ENCODE data around the gene PPP3R1. TPM values are rescaled to one million over a fixed set of nuclear protein-coding genes. Genes with fewer than 3 reads are reported as not detected.

PPP3R1 gene
- total RNA-seq, 1 donor from 2014 or later = 77.3 TPM

DNA sequence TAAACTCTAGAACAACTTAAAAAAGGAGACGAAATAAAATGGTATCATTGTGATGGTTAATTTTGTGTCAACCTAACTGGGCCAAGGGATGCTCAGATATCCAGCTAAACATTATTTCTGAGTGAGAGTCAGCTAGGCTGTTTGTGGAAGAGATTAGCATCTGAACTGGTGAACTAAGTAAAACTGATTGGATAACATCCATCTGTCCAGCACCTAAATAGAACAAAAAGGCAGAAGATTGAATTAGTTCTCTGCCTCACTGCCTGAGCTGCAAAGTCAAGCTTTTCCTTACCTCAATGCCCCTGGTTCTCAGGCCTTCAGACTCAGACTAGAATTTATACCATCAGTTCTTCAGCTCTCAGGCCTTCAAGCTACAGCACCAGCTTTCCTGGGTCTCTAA, 30.0 kb downstream of the PPP3R1 start:
- DNase-seq (ENCODE audit: low spot score) = no peak
- H3K9me3 Mint-ChIP-seq = no peaks in the 10 kb centered on the region
- H3K27me3 Mint-ChIP-seq (ENCODE audit: low read depth) = no peaks in the 10 kb centered on the region
- intact Hi-C loops (cut with micrococcal nuclease) = no loop called here
- H3K4me3 Mint-ChIP-seq (ENCODE audit: low read depth) = no peak overlapping the region
- H3K27ac Mint-ChIP-seq = no peak overlapping the region
- peaks cover 54% of the 10 kb centered on the region for H3K4me1 Mint-ChIP-seq (ENCODE audit: low read depth)
- peaks cover 26% of the 10 kb centered on the region for H3K36me3 Mint-ChIP-seq (ENCODE audit: low read depth)

DNA sequence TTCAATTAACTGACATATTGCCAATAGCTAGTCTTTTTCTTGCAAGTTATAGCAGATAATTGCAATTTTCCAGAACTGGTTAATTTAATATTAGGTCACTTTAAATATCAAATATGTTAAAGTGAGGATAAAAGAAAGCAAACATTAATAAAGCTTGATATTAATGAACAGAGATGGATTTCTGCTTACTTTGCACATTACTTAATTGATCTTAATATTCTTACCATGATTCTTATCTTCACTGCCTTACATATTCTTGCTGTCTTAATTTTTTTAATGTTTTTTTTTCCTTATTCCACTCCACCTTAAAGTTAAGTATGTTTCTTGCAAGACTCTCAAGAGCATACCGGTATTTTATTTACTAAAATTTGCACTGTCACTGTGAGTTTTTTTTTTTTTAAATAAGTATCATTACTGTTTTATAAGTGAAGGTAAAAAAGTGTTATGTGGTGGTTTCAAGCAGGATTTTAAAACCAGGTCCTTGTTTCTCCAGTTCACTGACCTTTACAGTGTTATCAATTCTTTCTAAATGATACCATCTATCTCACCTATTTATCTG, 33.9 kb downstream of the PPP3R1 start:
- Mint-ChIP-seq H3K4me3 (ENCODE audit: low read depth) (no peak overlapping the region), H3K4me1 (ENCODE audit: low read depth) (peaks cover 44% of the 10 kb centered on the region)

DNA sequence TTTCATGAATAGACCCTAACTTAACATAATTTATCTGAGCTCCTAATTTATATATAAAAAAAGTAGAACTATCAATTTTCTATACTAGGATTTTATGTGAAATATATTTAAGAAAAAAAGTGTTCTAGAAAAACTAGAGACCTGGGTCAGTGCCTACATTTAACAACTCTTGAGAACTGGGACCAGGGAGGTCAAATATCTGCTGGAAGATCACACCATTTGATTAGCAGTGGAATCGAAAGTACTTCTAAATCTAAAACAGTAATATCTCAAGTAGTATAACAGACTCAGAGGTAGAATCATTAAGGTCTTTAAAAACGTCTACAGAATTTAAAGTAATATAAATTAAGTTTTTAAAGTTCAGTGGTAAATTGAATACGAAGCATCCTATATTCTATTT, 34.6 kb downstream of the PPP3R1 start:
- intact Hi-C loops (cut with micrococcal nuclease) = no loop called here
- peaks cover 56% of the 10 kb centered on the region for H3K36me3 Mint-ChIP-seq (ENCODE audit: low read depth)
- peaks cover 48% of the 10 kb centered on the region for H3K4me1 Mint-ChIP-seq (ENCODE audit: low read depth)
- DNase-seq (ENCODE audit: low spot score) = no peak
- H3K4me3 Mint-ChIP-seq (ENCODE audit: low read depth) = no peak overlapping the region
- no peak overlapping the region for H3K27ac Mint-ChIP-seq
- H3K27me3 Mint-ChIP-seq (ENCODE audit: low read depth) = no peaks in the 10 kb centered on the region
- no peaks in the 10 kb centered on the region for H3K9me3 Mint-ChIP-seq

More for the DNA sequence above, 33.9 kb downstream of the PPP3R1 start:
- no peak for DNase-seq (ENCODE audit: low spot score)
- H3K9me3 Mint-ChIP-seq = no peaks in the 10 kb centered on the region
- no peak overlapping the region for H3K27ac Mint-ChIP-seq
- peaks cover 52% of the 10 kb centered on the region for H3K36me3 Mint-ChIP-seq (ENCODE audit: low read depth)
- no peaks in the 10 kb centered on the region for H3K27me3 Mint-ChIP-seq (ENCODE audit: low read depth)
- intact Hi-C loops (cut with micrococcal nuclease) = no loop called here

DNA sequence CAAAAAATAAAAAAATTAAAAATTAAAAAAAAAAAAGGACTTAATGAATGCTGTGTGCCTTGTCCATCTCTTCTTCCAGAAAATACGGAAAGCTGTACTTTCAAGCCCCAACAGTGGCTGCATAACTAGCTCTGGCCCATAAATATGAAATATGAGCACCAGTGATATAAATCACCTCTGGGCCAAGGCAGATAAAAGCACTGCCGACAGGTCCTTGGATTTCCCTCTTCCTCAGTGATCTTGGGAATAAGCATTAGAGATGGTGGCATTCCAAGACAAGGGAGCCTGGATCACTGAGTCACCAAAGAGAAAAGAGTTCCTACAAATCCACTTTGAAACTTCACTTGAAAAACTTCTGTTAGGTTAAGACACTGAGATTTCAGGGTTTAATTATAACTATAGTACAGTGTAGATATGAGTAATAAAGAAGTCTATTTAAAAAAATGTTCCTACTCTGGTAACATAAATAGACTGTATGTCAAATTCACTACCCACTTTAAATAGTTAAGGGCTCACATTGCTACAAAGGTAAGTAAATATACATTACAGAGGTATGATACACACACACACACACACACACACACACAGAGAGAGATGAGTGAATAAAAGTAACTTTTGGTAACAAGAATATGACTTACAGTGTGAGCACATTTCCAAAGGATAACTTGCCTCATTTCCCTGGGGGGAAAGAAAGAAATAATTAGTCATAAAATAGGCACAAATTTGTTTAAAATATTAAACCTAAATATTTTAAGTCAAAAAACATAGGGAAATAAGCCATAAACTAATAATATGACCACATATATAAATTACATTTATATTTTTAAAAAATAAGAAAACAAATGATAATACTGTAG, 35.6 kb downstream of the PPP3R1 start:
- H3K27ac Mint-ChIP-seq = no peak overlapping the region
- H3K4me1 Mint-ChIP-seq (ENCODE audit: low read depth) = peaks cover 44% of the 10 kb centered on the region
- H3K27me3 Mint-ChIP-seq (ENCODE audit: low read depth) = no peaks in the 10 kb centered on the region
- no peak for DNase-seq (ENCODE audit: low spot score)
- H3K4me3 Mint-ChIP-seq (ENCODE audit: low read depth) = no peak overlapping the region
- peaks cover 54% of the 10 kb centered on the region for H3K36me3 Mint-ChIP-seq (ENCODE audit: low read depth)
- intact Hi-C loops (cut with micrococcal nuclease) = no loop called here
- H3K9me3 Mint-ChIP-seq = no peaks in the 10 kb centered on the region

DNA sequence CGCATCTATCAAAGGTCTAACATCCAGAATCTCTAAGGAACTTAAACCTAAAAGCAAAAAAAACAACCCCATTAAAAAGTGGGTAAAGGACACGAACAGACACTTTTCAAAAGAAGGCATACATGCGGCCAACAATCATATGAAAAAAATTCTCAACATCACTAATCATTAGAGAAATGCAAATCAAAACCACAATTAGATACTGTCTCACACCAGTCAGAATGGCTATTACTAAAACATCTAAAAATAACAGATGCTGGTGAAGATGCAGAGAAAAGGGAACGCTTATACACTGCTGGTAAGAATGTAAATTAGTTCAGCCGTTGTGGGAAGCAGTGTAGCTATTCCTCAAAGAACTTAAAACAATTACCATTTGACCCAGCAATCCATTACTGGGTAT, 38.0 kb downstream of the PPP3R1 start:
- Mint-ChIP-seq H3K27ac (no peak overlapping the region), H3K4me1 (ENCODE audit: low read depth) (peaks cover 44% of the 10 kb centered on the region), H3K4me3 (ENCODE audit: low read depth) (no peak overlapping the region), H3K36me3 (ENCODE audit: low read depth) (peaks cover 54% of the 10 kb centered on the region), H3K9me3 (no peaks in the 10 kb centered on the region), H3K27me3 (ENCODE audit: low read depth) (no peaks in the 10 kb centered on the region)
- DNase-seq (ENCODE audit: low spot score) = no peak
- intact Hi-C loops (cut with micrococcal nuclease) = no loop called here

DNA sequence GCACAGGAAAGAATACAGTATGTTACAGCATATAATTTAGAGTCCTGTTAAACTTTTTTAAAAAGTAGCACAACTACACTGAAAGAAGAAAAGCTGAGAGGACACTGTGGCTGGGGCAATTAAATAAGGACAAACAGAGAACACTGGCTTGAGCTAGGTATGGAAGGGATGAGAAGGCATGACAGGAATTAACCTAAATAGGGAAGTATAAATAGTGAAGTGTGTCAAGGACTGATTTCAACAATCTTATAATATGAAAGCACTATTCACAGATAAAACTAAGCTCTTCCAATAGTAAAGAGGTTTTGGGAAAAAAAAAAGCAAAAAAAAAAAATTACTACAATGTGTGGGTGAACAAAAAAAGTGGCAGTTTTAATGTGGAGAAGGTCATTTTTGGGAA, 45.5 kb downstream of the PPP3R1 start:
- DNase-seq (ENCODE audit: low spot score) = no peak
- Mint-ChIP-seq H3K27ac (no peak overlapping the region), H3K4me1 (ENCODE audit: low read depth) (peaks cover 47% of the 10 kb centered on the region), H3K4me3 (ENCODE audit: low read depth) (peak overlapping the region; percentile 9), H3K27me3 (ENCODE audit: low read depth) (no peaks in the 10 kb centered on the region), H3K36me3 (ENCODE audit: low read depth) (peaks cover 34% of the 10 kb centered on the region), H3K9me3 (no peaks in the 10 kb centered on the region)
- intact Hi-C loops (cut with micrococcal nuclease) = no loop called here

DNA sequence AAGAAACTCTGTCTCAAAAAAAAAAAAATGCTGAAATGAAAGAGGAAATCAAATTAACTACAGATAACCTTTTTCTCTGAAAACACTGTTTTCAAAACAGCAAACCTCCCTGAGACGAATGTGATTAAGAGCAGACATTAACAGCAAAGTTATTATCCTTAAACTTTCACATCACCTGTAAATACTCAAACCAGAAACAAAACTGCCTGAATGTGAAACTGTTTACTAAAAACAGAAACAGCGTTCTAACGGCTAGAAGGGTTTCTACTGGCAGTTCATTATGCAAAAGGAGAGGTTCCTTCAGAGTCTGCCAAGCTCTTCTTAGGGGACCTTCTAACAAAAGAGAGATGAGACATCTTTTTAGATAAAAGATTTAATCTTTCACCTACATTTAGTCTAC, 48.7 kb downstream of the PPP3R1 start:
- Mint-ChIP-seq H3K4me3 (ENCODE audit: low read depth) (peak overlapping the region; percentile 64), H3K9me3 (no peaks in the 10 kb centered on the region), H3K4me1 (ENCODE audit: low read depth) (peaks cover 53% of the 10 kb centered on the region), H3K36me3 (ENCODE audit: low read depth) (peaks cover 21% of the 10 kb centered on the region), H3K27me3 (ENCODE audit: low read depth) (no peaks in the 10 kb centered on the region), H3K27ac (peak overlapping the region; percentile 90)
- no peak for DNase-seq (ENCODE audit: low spot score)
- intact Hi-C loops (cut with micrococcal nuclease) = loop anchor here (1.0 to 5.0 kb wide), 3 partner anchors 46 to 239 kb away; partner anchors contain the start of gene PNO1

DNA sequence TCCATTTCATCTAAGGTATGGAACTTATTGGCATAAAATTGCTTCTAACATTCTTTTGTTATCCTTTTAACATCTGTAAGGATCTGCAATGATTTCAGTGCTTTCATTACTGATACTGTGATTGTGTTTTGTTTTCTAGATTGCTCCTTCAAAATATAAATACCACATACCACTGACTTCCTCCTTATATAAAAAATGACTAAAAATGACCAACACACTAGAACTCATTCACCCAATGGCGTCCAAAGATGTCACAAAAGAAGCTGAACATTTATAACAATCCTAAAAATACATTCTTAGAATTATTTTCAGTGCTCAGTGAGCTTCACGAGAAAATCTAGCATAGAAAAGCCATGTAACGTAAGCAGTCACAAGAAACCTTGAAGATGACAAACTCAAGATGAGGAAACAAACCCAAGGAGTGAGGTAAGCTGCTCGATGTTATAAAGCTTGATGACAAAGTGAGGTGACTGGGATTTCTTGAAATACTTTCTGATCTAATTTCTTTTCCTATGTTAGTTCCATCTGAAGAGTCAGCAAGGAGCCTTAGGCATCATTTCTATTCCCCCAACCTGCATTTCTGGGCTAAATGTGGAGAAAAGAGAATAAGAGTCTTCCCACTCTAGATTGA, 52.1 kb downstream of the PPP3R1 start:
- no peak overlapping the region for H3K4me3 Mint-ChIP-seq (ENCODE audit: low read depth)
- intact Hi-C loops (cut with micrococcal nuclease) = loop anchor here (5.0 kb wide), 2 partner anchors 43 to 242 kb away; partner anchors contain the start of gene PNO1
- no peak overlapping the region for H3K27ac Mint-ChIP-seq
- H3K36me3 Mint-ChIP-seq (ENCODE audit: low read depth) = peaks cover 15% of the 10 kb centered on the region
- no peaks in the 10 kb centered on the region for H3K9me3 Mint-ChIP-seq
- DNase-seq (ENCODE audit: low spot score) = no peak
- peaks cover 41% of the 10 kb centered on the region for H3K4me1 Mint-ChIP-seq (ENCODE audit: low read depth)
- H3K27me3 Mint-ChIP-seq (ENCODE audit: low read depth) = no peaks in the 10 kb centered on the region

DNA sequence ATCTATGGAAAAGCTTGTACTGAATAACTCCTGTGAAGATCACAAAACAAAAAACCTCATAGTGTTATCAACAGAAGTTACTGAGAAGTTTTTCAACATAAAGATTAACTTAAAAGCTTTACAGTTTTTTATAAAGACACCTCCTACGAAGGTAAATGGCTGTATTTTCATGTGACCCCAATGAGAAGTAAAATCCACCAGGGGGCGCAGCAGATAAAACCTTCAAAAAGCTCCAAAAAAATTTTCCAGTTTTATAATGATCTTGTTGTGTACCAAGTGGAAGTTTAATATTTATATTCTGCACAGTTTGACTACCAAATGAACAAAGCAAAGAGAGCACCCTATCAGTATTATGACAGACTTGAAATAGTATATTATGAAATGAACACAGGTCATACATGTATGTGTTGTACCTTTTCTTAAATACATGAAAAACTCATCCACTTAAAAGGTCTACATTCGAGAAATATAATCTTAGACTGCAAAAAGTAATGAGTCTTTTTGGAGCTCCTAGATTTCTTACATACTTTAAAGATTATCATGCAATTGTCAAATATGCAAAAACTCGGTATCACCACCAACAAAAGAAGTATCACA, 56.1 kb downstream of the PPP3R1 start:
- H3K36me3 Mint-ChIP-seq (ENCODE audit: low read depth) = peaks cover 3% of the 10 kb centered on the region
- no peaks in the 10 kb centered on the region for H3K27me3 Mint-ChIP-seq (ENCODE audit: low read depth)
- H3K4me3 Mint-ChIP-seq (ENCODE audit: low read depth) = no peak overlapping the region
- no peaks in the 10 kb centered on the region for H3K9me3 Mint-ChIP-seq
- H3K4me1 Mint-ChIP-seq (ENCODE audit: low read depth) = peaks cover 34% of the 10 kb centered on the region
- intact Hi-C loops (cut with micrococcal nuclease) = loop anchor here (5.0 kb wide), 1 partner anchor 86 kb away; no protein-coding TSS in a partner anchor
- no peak for DNase-seq (ENCODE audit: low spot score)
- no peak overlapping the region for H3K27ac Mint-ChIP-seq

DNA sequence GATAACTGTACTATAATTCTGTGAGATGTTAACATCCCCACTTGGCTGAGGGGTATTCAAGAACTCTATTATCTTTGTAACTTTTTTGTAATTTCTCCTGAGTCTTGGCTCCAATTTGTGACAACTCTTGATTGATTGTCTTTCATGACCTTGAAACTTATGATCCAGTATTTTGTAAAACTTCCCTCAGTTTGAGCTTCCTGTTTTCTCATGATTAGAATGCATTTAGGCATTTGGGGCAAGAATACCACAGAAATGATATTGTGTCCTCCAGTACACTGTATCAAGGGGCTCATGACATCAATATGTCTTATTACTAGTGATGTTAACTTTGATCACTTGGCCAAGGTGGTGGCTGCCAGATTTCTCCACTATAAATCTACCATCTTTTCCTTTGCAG, 57.2 kb downstream of the PPP3R1 start:
- Mint-ChIP-seq H3K4me3 (ENCODE audit: low read depth) (no peak overlapping the region), H3K27ac (no peak overlapping the region)
- intact Hi-C loops (cut with micrococcal nuclease) = loop anchor here (5.0 kb wide), 1 partner anchor 87 kb away; no protein-coding TSS in a partner anchor

DNA sequence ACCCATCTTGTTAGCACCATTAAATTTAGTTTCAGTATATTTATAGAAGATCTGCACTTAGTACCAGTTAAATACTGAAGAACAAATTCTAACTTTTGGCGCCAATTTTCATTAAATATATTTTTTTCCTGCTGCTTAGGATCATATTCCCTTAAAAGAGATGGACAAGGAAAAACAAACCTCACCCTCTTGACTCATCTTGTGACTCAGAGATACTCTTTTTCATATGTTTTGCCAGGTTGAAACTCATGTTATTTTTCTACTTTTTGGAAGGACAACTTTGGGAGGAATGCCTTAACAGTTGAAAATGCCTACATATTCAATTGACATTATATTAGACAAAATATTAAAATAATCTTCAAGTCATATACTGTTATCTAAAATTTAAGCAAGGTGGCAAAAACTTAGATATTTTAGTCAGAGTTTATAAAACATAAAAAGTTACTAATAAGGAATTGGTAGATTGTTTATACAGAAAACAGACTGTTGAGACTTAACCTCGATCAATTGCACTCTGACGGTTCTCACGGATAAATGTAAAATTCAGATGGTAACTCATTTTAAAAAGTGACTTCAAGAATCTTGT, 58.5 kb downstream of the PPP3R1 start:
- Mint-ChIP-seq H3K4me1 (ENCODE audit: low read depth) (peaks cover 29% of the 10 kb centered on the region), H3K27me3 (ENCODE audit: low read depth) (no peaks in the 10 kb centered on the region), H3K36me3 (ENCODE audit: low read depth) (peaks cover 2% of the 10 kb centered on the region), H3K4me3 (ENCODE audit: low read depth) (no peak overlapping the region), H3K9me3 (no peaks in the 10 kb centered on the region), H3K27ac (no peak overlapping the region)
- no peak for DNase-seq (ENCODE audit: low spot score)
- intact Hi-C loops (cut with micrococcal nuclease) = no loop called here

More for the DNA sequence above, 57.2 kb downstream of the PPP3R1 start:
- H3K4me1 Mint-ChIP-seq (ENCODE audit: low read depth) = peaks cover 29% of the 10 kb centered on the region
- no peaks in the 10 kb centered on the region for H3K9me3 Mint-ChIP-seq
- no peaks in the 10 kb centered on the region for H3K27me3 Mint-ChIP-seq (ENCODE audit: low read depth)
- peaks cover 2% of the 10 kb centered on the region for H3K36me3 Mint-ChIP-seq (ENCODE audit: low read depth)
- no peak for DNase-seq (ENCODE audit: low spot score)

DNA sequence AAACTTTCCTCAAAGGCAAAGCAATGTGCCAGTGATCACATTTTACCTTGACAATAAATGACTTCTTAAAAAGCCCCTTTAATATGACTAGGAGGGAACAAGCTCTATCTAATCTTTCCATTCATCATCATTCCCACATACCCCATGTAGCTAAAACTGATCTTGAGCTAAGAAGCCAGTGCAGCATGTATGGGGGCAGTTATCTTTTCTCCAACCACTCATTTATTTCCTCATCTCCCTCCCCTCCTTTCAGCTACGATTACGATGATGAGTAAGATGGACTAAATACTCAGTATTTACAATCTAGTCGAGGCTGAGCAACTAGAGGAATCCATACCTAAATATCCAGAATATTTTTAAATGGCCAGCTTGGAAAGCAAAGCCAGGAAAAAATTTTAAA, 59.2 kb downstream of the PPP3R1 start:
- Mint-ChIP-seq H3K36me3 (ENCODE audit: low read depth) (peaks cover 6% of the 10 kb centered on the region), H3K27ac (no peak overlapping the region), H3K9me3 (no peaks in the 10 kb centered on the region), H3K27me3 (ENCODE audit: low read depth) (no peaks in the 10 kb centered on the region), H3K4me1 (ENCODE audit: low read depth) (peaks cover 31% of the 10 kb centered on the region), H3K4me3 (ENCODE audit: low read depth) (no peak overlapping the region)
- intact Hi-C loops (cut with micrococcal nuclease) = no loop called here
- no peak for DNase-seq (ENCODE audit: low spot score)
